NCI-H446 treated with DMSO at 0.1 percent for 48 hours (cell line): Measurements from ENCODE around the gene SH3TC2.

ENCODE experiments used
- DNase-seq: peaks from one replicate; lab custom pipeline; 2025; lab: John Stamatoyannopoulos, UW

Gene SH3TC2

GRCh38 chr5:148999741-149000140 lies 63.1 kb downstream of the SH3TC2 start:
- DNase-seq = no peak

GRCh38 chr5:148998174-148998797 lies 64.6 kb downstream of the SH3TC2 start:
- DNase-seq = peak; percentile 24

GRCh38 chr5:148996270-148996669 lies 66.6 kb downstream of the SH3TC2 start:
- DNase-seq = no peak

GRCh38 chr5:148995791-148996190 lies 67.1 kb downstream of the SH3TC2 start:
- DNase-seq = no peak

- DNase-seq = no peak
These were observed 69.5 kb downstream of the SH3TC2 start for GRCh38 chr5:148993283-148993936.

- no peak for DNase-seq
These were observed 70.6 kb downstream of the SH3TC2 start for GRCh38 chr5:148992265-148992664.

- DNase-seq = no peak
These were observed 71.3 kb downstream of the SH3TC2 start for GRCh38 chr5:148991566-148991965.

GRCh38 chr5:148990817-148991216 lies 72.0 kb downstream of the SH3TC2 start:
- DNase-seq = no peak

GRCh38 chr5:148989567-148989966 lies 73.3 kb downstream of the SH3TC2 start:
- no peak for DNase-seq

GRCh38 chr5:148988328-148988727 lies 74.5 kb downstream of the SH3TC2 start:
- DNase-seq = no peak

- no peak for DNase-seq
These were observed 76.2 kb downstream of the SH3TC2 start for GRCh38 chr5:148986636-148987035.

GRCh38 chr5:148984345-148984744 lies 78.5 kb downstream of the SH3TC2 start:
- no peak for DNase-seq

GRCh38 chr5:148981353-148981752 lies 81.5 kb downstream of the SH3TC2 start:
- DNase-seq = no peak

GRCh38 chr5:148980731-148981130 lies 82.1 kb downstream of the SH3TC2 start:
- no peak for DNase-seq

GRCh38 chr5:148979083-148979723 lies 83.7 kb downstream of the SH3TC2 start:
- DNase-seq = no peak

- DNase-seq = no peak
These were observed 84.3 kb downstream of the SH3TC2 start for GRCh38 chr5:148978370-148979082.

- DNase-seq = no peak
These were observed 86.1 kb downstream of the SH3TC2 start for GRCh38 chr5:148976569-148977381.

- DNase-seq = no peak
These were observed 88.1 kb downstream of the SH3TC2 start for GRCh38 chr5:148974642-148975327.

- DNase-seq = peak; percentile 77
These were observed 89.4 kb downstream of the SH3TC2 start for GRCh38 chr5:148973455-148973854.

- DNase-seq = peak; percentile 77
These were observed 89.9 kb downstream of the SH3TC2 start for GRCh38 chr5:148972974-148973374.

- no peak for DNase-seq
These were observed 90.5 kb downstream of the SH3TC2 start for GRCh38 chr5:148972396-148972795.
